Amygdala (tissue), 56 donors: Measurements from ENCODE around the gene CAMKV.

Experiments used
- DNase-seq, 56 donors: peaks; one replicate each; lab custom pipeline; 2025; lab: John Stamatoyannopoulos, UW

The CAMKV gene

GRCh38 chr3:49899815-49900214 lies 30.1 kb upstream of the CAMKV start:
- peak in 2 of 56 donors; percentile 2 to 33 for DNase-seq

- no peak for DNase-seq
Observed at GRCh38 chr3:49898991-49899390, 29.3 kb upstream of the CAMKV start.

- DNase-seq = no peak
Observed at GRCh38 chr3:49896345-49896744, 26.6 kb upstream of the CAMKV start.

- DNase-seq = no peak
Observed at GRCh38 chr3:49895791-49896190, 26.1 kb upstream of the CAMKV start.

- DNase-seq = no peak
Observed at GRCh38 chr3:49889296-49889695, 19.6 kb upstream of the CAMKV start.

GRCh38 chr3:49886922-49887265 lies 17.2 kb upstream of the CAMKV start:
- DNase-seq = no peak

GRCh38 chr3:49883998-49884397 lies 14.3 kb upstream of the CAMKV start:
- no peak for DNase-seq

GRCh38 chr3:49882166-49882565 lies 12.5 kb upstream of the CAMKV start:
- DNase-seq = no peak

- peak in 2 of 56 donors; percentile 37 to 47 for DNase-seq
Observed at GRCh38 chr3:49880581-49881315, 11.0 kb upstream of the CAMKV start.

GRCh38 chr3:49879721-49880120 lies 10.0 kb upstream of the CAMKV start:
- no peak for DNase-seq

GRCh38 chr3:49878686-49879085 lies 9.0 kb upstream of the CAMKV start:
- DNase-seq = no peak

GRCh38 chr3:49877716-49878115 lies 8.0 kb upstream of the CAMKV start:
- DNase-seq = no peak

GRCh38 chr3:49876567-49876966 lies 6.9 kb upstream of the CAMKV start:
- no peak for DNase-seq

GRCh38 chr3:49873623-49874022 lies 3.9 kb upstream of the CAMKV start:
- no peak for DNase-seq

- DNase-seq = peak in 2 of 56 donors; percentile 17 to 49
Observed at GRCh38 chr3:49872801-49873281, 3.1 kb upstream of the CAMKV start.

GRCh38 chr3:49871531-49872153 lies 1.9 kb upstream of the CAMKV start:
- peak in 12 of 56 donors; percentile 6 to 30 (median 22) for DNase-seq

- DNase-seq = peak in 21 of 56 donors; percentile 10 to 72 (median 35)
Observed at GRCh38 chr3:49868862-49869466, 742 bp downstream of the CAMKV start.

- no peak for DNase-seq
Observed at GRCh38 chr3:49867871-49868321, 1.8 kb downstream of the CAMKV start.

GRCh38 chr3:49867400-49867799 lies 2.3 kb downstream of the CAMKV start:
- DNase-seq = no peak

GRCh38 chr3:49865198-49865784 lies 4.4 kb downstream of the CAMKV start:
- DNase-seq = no peak

GRCh38 chr3:49864505-49864904 lies 5.2 kb downstream of the CAMKV start:
- no peak for DNase-seq
